ENCODE measurements around the gene MRPL38. TPM values are rescaled to one million over a fixed set of nuclear protein-coding genes. Genes with fewer than 3 reads are reported as not detected.

MRPL38 gene
- polyA plus RNA-seq, 1 of the 3 experiments (the other 2 are of a cell fraction) = 93.9 TPM

GRCh38 chr17:75877752-75878173 is 26.9 kb downstream of the MRPL38 start (continued):
- TF ChIP-seq ZBTB33 (IDR thresholded peaks at IDR 0.05; ENCODE audit: borderline replicate concordance, low read depth) = no peak
- TF ChIP-seq USF1 (IDR thresholded peaks at IDR 0.05; ENCODE audit: borderline replicate concordance, low read depth) = no peak
- TF ChIP-seq NFIC (IDR thresholded peaks at IDR 0.05; ENCODE audit: borderline replicate concordance) = no peak
- no peak for TF ChIP-seq TEAD4 (IDR thresholded peaks at IDR 0.05; ENCODE audit: borderline replicate concordance, insufficient read depth)
- TF ChIP-seq USF2 (IDR thresholded peaks at IDR 0.05; ENCODE audit: borderline replicate concordance, low read depth, low read length) = no peak

GRCh38 chr17:75876938-75877751 is 27.5 kb downstream of the MRPL38 start:
- H3K36me3 ChIP-seq (replicated peaks in 1 of 2; ENCODE audit: control insufficient read depth in 1 of 2, insufficient read depth in 2 of 2, low read length in 1 of 2) = no peaks in the 10 kb centered on the region
- TF ChIP-seq ELF1 (IDR thresholded peaks at IDR 0.05) (no peak), RCOR1 (IDR thresholded peaks at IDR 0.05; ENCODE audit: low read length) (no peak), TAF1 (IDR thresholded peaks at IDR 0.05; ENCODE audit: borderline replicate concordance, low read depth, low read length) (no peak), TEAD4 (IDR thresholded peaks at IDR 0.05; ENCODE audit: borderline replicate concordance, insufficient read depth) (peak; percentile 81), RXRA (IDR thresholded peaks at IDR 0.05; ENCODE audit: borderline replicate concordance, low read depth) (peak; percentile 70; the same call in 1 of the 2 replicates), USF1 (IDR thresholded peaks at IDR 0.05; ENCODE audit: borderline replicate concordance, low read depth) (0 out of 2 replicates have a peak, but pooled peaks have one; percentile 32), REST (IDR thresholded peaks at IDR 0.05; ENCODE audit: low read depth, low read length) (peak; percentile 79), GATA2 (CRISPR knock-in tag; IDR thresholded peaks at IDR 0.05) (no peak), USF2 (IDR thresholded peaks at IDR 0.05; ENCODE audit: borderline replicate concordance, low read depth, low read length) (no peak), TCF12 (IDR thresholded peaks at IDR 0.05) (peak; percentile 85), FOXJ3 (CRISPR knock-in tag; IDR thresholded peaks at IDR 0.05) (no peak), JUND (IDR thresholded peaks at IDR 0.05) (peak; percentile 98), NRF1 (IDR thresholded peaks at IDR 0.05; ENCODE audit: low read depth, low read length) (no peak), POLR2AphosphoS5 (IDR thresholded peaks at IDR 0.05; ENCODE audit: low read depth, low read length) (peak; percentile 80; the same call in 1 of the 2 replicates), FOXM1 (IDR thresholded peaks at IDR 0.05; ENCODE audit: low read depth) (no peak), MAX (IDR thresholded peaks at IDR 0.05; ENCODE audit: low read depth) (peak; percentile 73; the same call in 1 of the 2 replicates), RAD21 (IDR thresholded peaks at IDR 0.05; ENCODE audit: low read length) (no peak)

More at GRCh38 chr17:75876938-75877751, 27.5 kb downstream of the MRPL38 start:
- ChIA-PET CTCF (interaction anchor here (0.6 to 15.4 kb wide), 18 partner anchors 10 to 161 kb away, joined by 3 to 214 read pairs (median 5); partner anchors contain the start of genes ACOX1, MRPL38, TEN1 and TRIM65), POLR2A (interaction anchor here (0.6 to 2.2 kb wide), 3 partner anchors 8 to 476 kb away, joined by 3 to 9 read pairs (median 4); partner anchors contain the start of gene WBP2)
- WGBS (ENCODE audit: low lambda C conversion rate) = 38% methylated on average over 41 of the region's 41 CpGs
- peak overlapping the region; percentile 34 to 49 for H3K4me3 ChIP-seq (ENCODE audit: low read depth in 2 of 2, low read length in 1 of 2)
- H4K20me1 ChIP-seq (ENCODE audit: insufficient read depth) = no peaks in the 10 kb centered on the region; the same call in 1 of the 2 replicates
- no peaks in the 10 kb centered on the region for H3K27me3 ChIP-seq (ENCODE audit: insufficient read depth)
- H3K9ac ChIP-seq = peak overlapping the region; percentile 53; the same call in 1 of the 2 replicates
- H3K9me2 ChIP-seq = no peaks in the 10 kb centered on the region
- no peaks in the 10 kb centered on the region for H3K79me2 ChIP-seq (ENCODE audit: insufficient read depth)
- peak overlapping the region; percentile 76 for H3K4me2 ChIP-seq
- H3K9me3 ChIP-seq = no peaks in the 10 kb centered on the region
- peak overlapping the region in 1 of 2 experiments; percentile 87; a peak in 2 of 4 replicates for H3K27ac ChIP-seq (ENCODE audit: low read depth in 2 of 2, low read length in 1 of 2)
- H3F3A ChIP-seq (replicated peaks; ENCODE audit: insufficient read depth) = peaks cover 33% of the 10 kb centered on the region
- DNase-seq = peak; percentile 62
- H3K4me1 ChIP-seq (ENCODE audit: control insufficient read depth in 1 of 2, insufficient read depth in 2 of 2, low read depth in 1 of 2, low read length in 1 of 2) = peaks cover 32 to 36% of the 10 kb centered on the region in 2 experiments; a peak in 3 of 4 replicates
- peak overlapping the region; percentile 74 for H2AFZ ChIP-seq (ENCODE audit: low read depth)
